Upper lobe of left lung (tissue), 6 donors: ENCODE measurements around the gene POU2F2. TPM values are rescaled to one million over a fixed set of nuclear protein-coding genes. Genes with fewer than 3 reads are reported as not detected.

Experiments
- ATAC-seq, 2 donors: fragments of 200-7000 bp; cut with Tn5 transposase; one replicate each; pipeline ENCODE4 v1.9.1; 2022; ENCODE audit warnings: mild to moderate bottlenecking in 2 of 2, moderate library complexity in 2 of 2; ENCODE audit not compliant: low FRiP score in 2 of 2
- DNase-seq, 2 donors: peaks; one replicate each; pipeline ENCODE4 v3.0.0-alpha.2; 2019 to 2020
- H3K27ac ChIP-seq, 4 donors: fragments of 200-600 bp; sonication (generic); one replicate each; pipeline ENCODE4 v1.5.1; 2016 to 2019
- H3K27me3 ChIP-seq, 4 donors: fragments of 200-600 bp; sonication (generic); one replicate each; pipeline ENCODE4 v1.5.1; 2017 to 2019
- H3K36me3 ChIP-seq, 4 donors: fragments of 200-600 bp; sonication (generic); one replicate each; pipeline ENCODE4 v1.5.1; 2016 to 2019
- H3K4me1 ChIP-seq, 4 donors: fragments of 200-600 bp; sonication (generic); one replicate each; pipeline ENCODE4 v1.5.1; 2018 to 2019
- H3K4me3 ChIP-seq, 4 donors: fragments of 200-600 bp; sonication (generic); one replicate each; pipeline ENCODE4 v1.5.1; 2017 to 2019; ENCODE audit warnings: mild to moderate bottlenecking in 2 of 4, moderate library complexity in 1 of 4
- H3K9me3 ChIP-seq, 4 donors: fragments of 200-600 bp; sonication (generic); one replicate each; pipeline ENCODE4 v1.5.1; 2018 to 2019
- CTCF ChIP-seq, 6 experiments: fragments of 450-650 bp in 4 of 6; fragments of 200-600 bp in 2 of 6; sonication (generic) in 2 of 6; IDR thresholded peaks; one replicate each; pipeline ENCODE4 v1.5.1; 2016 to 2019; ENCODE audit warnings: antibody characterized with exemption in 6 of 6
- EP300 ChIP-seq, 4 donors: sonication (generic); formaldehyde crosslinking; IDR thresholded peaks; one replicate each; pipeline ENCODE4 v1.5.1; 2017; ENCODE audit warnings: antibody characterized with exemption in 4 of 4, control low read depth in 2 of 4
- POLR2A ChIP-seq, 4 donors: fragments of 450-650 bp; IDR thresholded peaks; one replicate each; pipeline ENCODE4 v1.5.1; 2016 to 2017; ENCODE audit warnings: antibody characterized with exemption in 4 of 4, mild to moderate bottlenecking in 2 of 4
- POLR2AphosphoS5 ChIP-seq, 2 donors: sonication (generic); formaldehyde crosslinking; IDR thresholded peaks; one replicate each; pipeline ENCODE4 v1.5.1; 2017; ENCODE audit warnings: antibody characterized with exemption in 2 of 2
- WGBS, 2 donors: methylation state at CpG; one replicate each; pipeline ENCODE4 v1.1.5; 2017 to 2018; 5-methylcytosine and 5-hydroxymethylcytosine counted together
- total RNA-seq, 6 donors: library from RNA; depleted of rRNA in 4 of 6; stranded (reverse); fragments of >200 nt in 4 of 6; gene quantifications; one replicate each; pipeline versions ENCODE4 v1.1.0 to v1.2.1, GENCODE V29; 2016 to 2021
- donor health status: DM: no; HTN: no; CAD: no; lungs with moderate emphysema.
- donor health status: DM: no; HTN: yes; CAD: no; lungs with severe emphysema.

POU2F2 gene
- total RNA-seq, 6 donors from 2014 or later: 1.3 to 12.0 (median 5.0) TPM

- H3K27ac ChIP-seq: no peak overlapping the region
- H3K4me3 ChIP-seq: no peak overlapping the region
- DNase-seq (no peak), ATAC-seq (no peak)
- H3K4me1 ChIP-seq: peaks cover 8 to 31% (median 21%) of the 10 kb centered on the region in 4 donors
- H3K27me3 ChIP-seq: no peaks in the 10 kb centered on the region
- no peak for TF ChIP-seq EP300 (IDR thresholded peaks at IDR 0.05)
- no peak for TF ChIP-seq CTCF (IDR thresholded peaks at IDR 0.05)
- TF ChIP-seq POLR2AphosphoS5 (IDR thresholded peaks at IDR 0.05): no peak
- no peak for TF ChIP-seq POLR2A (IDR thresholded peaks at IDR 0.05)
- WGBS, 2 donors: 74 to 88% methylated on average over 1 of the region's 1 CpG
- peaks cover 10 to 44% (median 34%) of the 10 kb centered on the region in 4 donors for H3K36me3 ChIP-seq
- H3K9me3 ChIP-seq: no peaks in the 10 kb centered on the region
These were observed 54.2 kb downstream of the POU2F2 start for GRCh38 chr19:42078058-42078457.

- Histone ChIP-seq H3K27ac (peak overlapping the region; percentile 87 to 98 (median 94)), H3K4me1 (peaks cover 8 to 31% (median 21%) of the 10 kb centered on the region in 4 donors), H3K27me3 (no peaks in the 10 kb centered on the region), H3K4me3 (peak overlapping the region; percentile 66 to 98 (median 96)), H3K9me3 (no peaks in the 10 kb centered on the region), H3K36me3 (peaks cover 10 to 31% (median 30%) of the 10 kb centered on the region in 4 donors)
- ATAC-seq (no peak), DNase-seq (no peak)
- TF ChIP-seq POLR2AphosphoS5 (IDR thresholded peaks at IDR 0.05) (no peak), CTCF (IDR thresholded peaks at IDR 0.05) (no peak), POLR2A (IDR thresholded peaks at IDR 0.05) (no peak), EP300 (IDR thresholded peaks at IDR 0.05) (no peak)
- 1 to 2% methylated on average over 19 to 30 of the region's 33 CpGs for WGBS, 2 donors
These were observed 55.8 kb downstream of the POU2F2 start for GRCh38 chr19:42076380-42076944.

- Histone ChIP-seq H3K4me1 (peaks cover 8 to 31% (median 21%) of the 10 kb centered on the region in 4 donors), H3K9me3 (no peaks in the 10 kb centered on the region), H3K36me3 (peaks cover 10 to 24% (median 23%) of the 10 kb centered on the region in 4 donors), H3K27ac (peak within 1 kb of the TSS; percentile 90 to 98 (median 96)), H3K4me3 (peak within 1 kb of the TSS; percentile 66 to 98 (median 96)), H3K27me3 (no peaks in the 10 kb centered on the region)
- DNase-seq (peak; percentile 98), ATAC-seq (peak; percentile 98 to 100)
- 0 to 1% methylated on average over 64 to 65 of the region's 80 CpGs for whole genome bisulfite sequencing, 2 donors
- TF ChIP-seq CTCF (IDR thresholded peaks at IDR 0.05): peak in 2 of 6 experiments; percentile 15 to 22
- peak; percentile 91 to 97 for TF ChIP-seq POLR2AphosphoS5 (IDR thresholded peaks at IDR 0.05)
- TF ChIP-seq POLR2A (IDR thresholded peaks at IDR 0.05): peak; percentile 53 to 95 (median 91)
- no peak for TF ChIP-seq EP300 (IDR thresholded peaks at IDR 0.05)
These were observed 56.4 kb downstream of the POU2F2 start, which contains the start of gene ZNF574 for GRCh38 chr19:42075616-42076379. Gene ZNF574 (plus strand): TSS chr19:42076166. CDS start chr19:42078607, 2,441 bp downstream.

GRCh38 chr19:42075364-42075615 is 57.0 kb downstream of the POU2F2 start:
- ATAC-seq (peak in 1 of 2 donors; percentile 3), DNase-seq (no peak)
- H3K27me3 ChIP-seq: peaks cover 0 to under 1% (median 0%) of the 10 kb centered on the region in 4 donors
- H3K9me3 ChIP-seq: no peaks in the 10 kb centered on the region
- WGBS, 2 donors: 3% methylated on average over 3 of the region's 3 CpGs
- TF ChIP-seq CTCF (IDR thresholded peaks at IDR 0.05) (peak in 1 of 6 experiments; percentile 13), POLR2AphosphoS5 (IDR thresholded peaks at IDR 0.05) (no peak), POLR2A (IDR thresholded peaks at IDR 0.05) (no peak), EP300 (IDR thresholded peaks at IDR 0.05) (no peak)
- H3K4me1 ChIP-seq: peaks cover 8 to 31% (median 21%) of the 10 kb centered on the region in 4 donors
- H3K27ac ChIP-seq: peak overlapping the region; percentile 90 to 98 (median 96)
- peak overlapping the region; percentile 2 to 98 (median 96) for H3K4me3 ChIP-seq
- H3K36me3 ChIP-seq: peaks cover 7 to 19% (median 18%) of the 10 kb centered on the region in 4 donors
